Activated T-cell treated with anti-CD3 and anti-CD28 coated beads, Interleukin-2, amount 50 U/mL, for 48 hours (primary cell): Measurements from ENCODE around the gene TCEA2.
"Not testable (repeated sequence)": the region's sequence is repeated elsewhere in the genome, so short reads cannot be mapped to it uniquely, and the experiment has no call there.

ENCODE experiments used
- DNase-seq, 2 experiments: peaks; one replicate each; pipeline ENCODE4 v3.0.0-alpha.2; 2020

TCEA2 gene

DNA sequence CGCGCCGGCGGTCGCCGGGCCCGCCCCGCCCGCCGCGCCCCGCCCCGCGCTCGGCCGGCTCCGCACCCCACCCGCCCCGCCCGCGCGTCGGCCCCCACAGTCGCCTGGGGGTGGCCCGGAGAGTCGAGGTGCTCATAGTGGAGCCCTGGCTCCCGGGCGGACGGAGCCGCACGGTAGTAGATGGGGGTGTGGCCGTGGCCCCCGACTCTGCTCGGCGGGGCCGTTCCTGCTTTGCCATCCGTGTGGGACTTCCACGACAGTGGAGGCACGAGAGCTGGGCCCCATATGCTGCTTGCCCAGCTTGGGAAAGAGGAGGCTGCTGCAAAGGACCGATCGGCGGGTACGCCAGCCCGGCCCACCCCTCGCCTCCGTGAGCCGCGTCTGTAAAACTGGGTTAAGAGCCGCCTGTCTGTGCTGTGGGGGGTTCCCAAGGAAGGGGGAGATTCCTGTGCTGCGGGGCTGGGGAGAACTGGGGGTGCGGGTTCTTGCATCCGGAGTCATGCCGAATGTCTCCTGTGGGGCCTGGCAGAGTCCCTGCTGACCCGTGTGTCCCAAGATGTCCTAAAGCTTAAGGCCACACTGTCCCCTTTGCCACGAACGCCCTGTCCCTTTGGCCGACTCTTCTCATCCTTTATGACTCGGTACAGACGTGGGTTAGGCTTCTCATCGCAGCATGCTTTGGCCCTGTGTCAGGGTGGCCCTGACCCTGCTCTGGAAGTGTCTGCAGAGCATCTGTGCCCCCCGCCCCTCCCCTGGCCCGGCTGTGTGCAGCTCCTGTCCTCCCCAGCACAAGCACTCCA is 17.2 kb downstream of the TCEA2 start, which contains the start of gene OPRL1:
Gene OPRL1, plus strand, starts transcription at position 70 of the 800 bp plus-strand sequence. CDS start 12,639 bp downstream, outside the sequence.
- no peak for DNase-seq

DNA sequence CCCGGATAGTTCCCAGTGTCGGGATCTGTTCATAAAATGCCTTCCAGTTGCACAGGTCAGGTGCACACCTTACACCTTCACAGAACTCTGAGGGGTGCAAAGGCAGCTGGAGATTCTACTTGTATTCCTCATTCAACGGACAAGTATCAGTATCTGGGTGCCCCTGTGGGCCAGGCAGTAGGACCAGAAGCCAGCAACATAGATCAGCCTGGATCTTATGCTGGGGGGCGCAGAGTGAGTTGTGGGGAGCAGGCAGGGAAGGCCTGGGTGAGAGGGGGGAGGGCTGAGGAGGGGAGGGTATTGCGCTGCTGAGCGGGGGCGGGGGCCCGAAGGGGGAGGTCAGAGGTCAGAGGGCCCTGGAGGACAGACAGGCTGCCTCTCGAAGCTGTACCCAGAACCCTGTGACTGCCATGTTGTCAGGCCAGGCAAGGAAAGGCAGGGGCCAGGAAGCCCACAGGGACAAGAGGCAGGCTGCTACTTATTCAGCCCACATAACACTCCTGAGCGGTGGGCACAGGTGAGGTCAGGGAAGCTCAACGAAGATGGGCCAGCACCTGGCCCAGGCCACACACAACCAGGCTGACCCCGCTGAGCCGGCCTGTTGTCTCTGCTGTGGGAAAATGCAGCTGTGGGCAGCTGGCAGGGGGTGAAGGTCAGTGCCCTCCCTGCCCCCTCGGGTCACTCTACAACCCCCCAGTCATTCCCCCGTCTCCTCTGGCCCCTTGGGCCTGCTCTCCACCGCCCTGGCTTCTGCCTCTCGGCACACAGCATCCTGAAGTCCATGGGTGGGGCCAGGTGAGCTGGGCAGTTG is 18.0 kb downstream of the TCEA2 start:
- DNase-seq = no peak

DNA sequence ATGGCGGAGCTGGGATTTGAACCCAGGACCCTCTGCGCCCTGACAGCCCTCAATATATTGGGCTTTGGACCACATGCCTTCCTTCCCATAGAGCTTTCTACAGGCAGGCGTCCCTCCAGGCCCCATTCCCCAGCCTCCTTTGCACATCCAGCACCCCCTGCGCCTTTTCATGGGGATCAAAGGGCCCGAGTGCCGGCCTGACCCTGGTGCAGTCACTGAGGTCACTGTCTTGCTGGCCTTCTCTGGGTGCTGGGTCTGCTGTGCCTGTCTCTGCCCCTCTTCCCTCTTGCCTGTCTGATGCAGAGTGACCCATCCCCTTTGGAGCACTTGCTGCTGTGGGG is 18.6 kb downstream of the TCEA2 start:
- no peak for DNase-seq

DNA sequence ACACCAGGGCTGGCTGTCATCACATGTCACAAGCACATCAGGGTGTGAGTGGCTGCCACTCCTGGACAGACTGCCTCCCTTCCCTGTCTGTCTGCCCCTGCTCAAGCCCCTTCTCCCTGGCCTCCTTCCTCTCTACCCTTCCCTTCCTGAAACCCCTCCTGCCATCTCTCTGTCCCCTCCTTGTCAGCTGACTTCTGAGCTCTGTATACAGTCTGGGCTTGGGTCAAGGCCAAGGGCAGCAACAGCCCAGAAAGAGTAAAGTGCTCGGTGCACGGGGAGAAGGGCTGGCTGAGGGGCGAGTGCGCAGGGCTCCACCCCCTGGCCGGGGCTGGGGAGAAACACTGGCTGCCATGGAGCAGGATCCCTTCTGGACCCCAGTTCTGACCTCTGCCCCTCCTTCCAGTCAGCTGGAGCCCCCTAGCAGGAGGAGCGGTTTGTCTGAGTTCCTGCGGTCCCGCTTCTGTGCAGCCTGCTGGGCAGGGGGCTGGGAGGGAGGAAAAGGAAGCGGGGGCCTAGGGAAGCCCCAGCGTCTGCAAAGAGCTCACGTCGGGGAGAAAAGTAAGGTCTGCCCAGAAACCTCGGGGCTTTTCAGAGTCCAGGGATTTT is 19.2 kb downstream of the TCEA2 start:
- no peak for DNase-seq

DNA sequence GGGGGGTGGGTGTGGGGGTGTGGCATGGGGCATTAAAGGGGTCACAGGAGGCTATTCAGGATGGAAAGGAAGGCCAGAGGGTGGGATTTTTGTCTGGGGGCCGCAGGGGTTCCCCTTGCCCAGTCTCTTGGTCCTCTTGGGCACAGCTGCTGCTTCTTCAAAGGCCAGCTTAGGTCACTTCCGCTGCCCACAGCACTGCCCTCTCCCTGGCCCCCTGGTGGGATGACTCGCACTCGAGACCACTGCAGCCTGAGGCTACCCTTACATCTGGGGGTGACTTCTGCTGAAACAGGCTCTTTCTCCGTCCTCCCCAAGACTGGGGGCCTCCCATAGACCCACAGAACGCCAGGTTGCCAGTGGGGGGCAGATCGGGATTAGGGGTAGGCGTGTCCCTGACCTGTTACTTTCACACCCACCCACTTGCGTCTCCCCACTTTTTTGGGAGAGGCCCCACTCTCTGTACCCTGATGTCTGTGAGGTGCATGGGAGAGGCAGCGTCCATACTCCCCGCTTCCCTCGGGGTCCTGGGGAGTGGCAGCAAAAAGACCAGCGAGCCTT is 19.9 kb downstream of the TCEA2 start:
- no peak for DNase-seq

DNA sequence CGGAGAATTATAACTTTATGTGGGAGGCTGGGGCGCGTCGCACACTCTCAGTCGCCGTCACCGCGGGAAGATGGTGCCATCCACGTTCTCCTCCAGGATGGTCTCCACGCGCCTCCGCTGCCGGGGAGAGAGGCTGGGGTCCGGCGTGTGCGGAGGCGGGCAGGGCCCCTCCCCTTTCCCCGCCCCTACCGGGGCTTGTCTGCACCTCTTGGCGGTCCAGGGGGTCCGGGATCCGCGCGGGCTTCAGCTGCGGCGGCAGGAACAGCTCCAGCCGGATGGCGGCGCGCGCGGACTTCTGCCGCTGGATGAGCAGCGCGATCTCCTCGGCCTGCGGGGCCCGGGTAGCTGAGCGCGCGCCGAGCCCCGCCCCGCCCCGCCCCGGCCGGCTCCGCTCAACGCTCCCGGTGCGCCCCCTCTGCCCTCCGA is 20.4 kb downstream of the TCEA2 start:
- DNase-seq = peak; percentile 78 to 85

DNA sequence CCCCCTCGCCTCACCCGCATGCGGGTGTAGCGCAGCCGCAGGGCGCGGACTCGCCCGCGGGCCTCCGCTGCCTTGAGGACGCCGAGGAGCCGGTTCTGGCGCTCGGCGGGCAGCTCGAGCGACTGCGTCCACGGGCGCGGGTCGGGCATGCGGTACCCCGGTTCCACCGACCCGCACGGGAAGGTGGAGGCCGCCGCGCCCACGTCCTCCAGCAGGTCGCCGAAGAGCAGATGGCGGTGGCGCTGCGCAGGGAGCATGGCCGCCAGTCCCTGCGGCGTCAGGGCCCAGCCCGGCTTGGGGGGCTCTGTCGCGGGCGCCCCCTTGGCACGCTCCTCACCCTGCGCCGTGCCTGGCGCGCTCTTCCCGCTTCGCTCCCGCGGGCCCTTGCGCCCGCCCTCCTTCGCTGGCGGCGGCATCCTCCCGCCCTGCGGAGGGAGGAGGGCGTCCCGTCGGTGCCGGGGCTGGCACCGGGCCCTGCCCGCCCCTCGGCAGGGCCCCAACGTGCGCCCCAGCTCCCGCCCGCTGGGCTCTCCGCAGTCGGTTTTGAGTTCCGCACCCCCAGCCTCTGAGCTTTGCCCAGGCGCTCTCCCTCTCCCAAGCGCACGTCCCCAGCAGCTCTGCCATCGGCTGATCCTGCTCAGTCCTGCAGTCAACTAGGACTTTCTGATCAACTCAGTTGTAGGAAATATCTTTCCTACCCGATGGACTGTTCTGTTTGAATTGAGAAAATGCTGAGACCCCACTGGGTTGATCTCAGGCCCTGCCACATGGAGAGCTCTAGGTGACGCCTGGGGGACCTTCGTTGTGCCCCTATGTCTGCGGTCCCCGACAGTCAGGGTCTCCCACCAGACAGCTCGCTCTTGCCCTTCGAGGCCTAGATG is 21.0 kb downstream of the TCEA2 start, which contains the start of gene LKAAEAR1:
Gene LKAAEAR1, minus strand, starts transcription at position 595 of the 881 bp plus-strand sequence. Its CDS starts 179 bp downstream, at position 416.
- DNase-seq = no peak

DNA sequence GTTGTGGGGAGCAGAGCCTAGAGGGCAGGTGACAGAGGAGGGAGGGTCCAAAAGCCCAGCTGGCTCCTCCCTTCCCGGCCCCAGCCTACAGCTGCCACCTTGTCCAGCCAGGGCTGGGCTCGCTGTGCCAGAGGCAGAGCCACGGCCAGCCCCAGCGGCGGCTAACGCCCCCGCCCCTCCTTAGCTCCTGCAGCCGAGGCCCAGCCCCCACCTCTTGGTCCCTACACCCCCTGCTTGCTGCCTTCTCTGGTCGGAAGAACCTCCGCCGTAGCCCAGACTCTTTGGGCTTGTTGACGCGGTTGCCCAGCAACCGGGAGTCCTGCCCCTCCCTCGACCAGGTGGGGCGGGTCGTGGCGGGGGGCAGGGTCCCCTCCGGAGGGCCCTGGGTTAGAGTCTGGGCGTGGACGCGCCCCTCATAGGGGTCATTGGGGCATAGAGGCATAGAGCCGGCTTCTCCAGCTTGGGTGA is 21.7 kb downstream of the TCEA2 start:
- DNase-seq = no peak

DNA sequence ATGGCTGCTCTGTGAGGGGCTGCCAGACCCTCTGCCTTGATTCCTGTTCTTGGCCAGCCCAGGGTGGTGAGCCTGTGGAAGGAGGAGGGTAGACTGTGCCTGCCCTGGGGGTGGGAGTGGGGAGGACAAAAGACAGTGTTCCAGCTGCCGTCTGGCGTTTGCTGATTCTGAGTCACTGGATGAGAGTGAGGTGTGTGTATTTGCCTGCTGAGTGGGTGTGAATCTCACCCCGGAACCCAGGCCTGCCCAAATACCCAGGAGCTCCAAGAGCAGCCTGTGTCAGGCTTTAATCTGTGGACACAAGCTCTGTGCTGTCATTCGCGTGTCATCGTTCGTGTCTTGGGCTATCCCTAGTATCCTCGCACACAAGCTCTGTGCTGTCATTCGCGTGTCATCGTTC is 23.8 kb downstream of the TCEA2 start:
- no peak for DNase-seq

DNA sequence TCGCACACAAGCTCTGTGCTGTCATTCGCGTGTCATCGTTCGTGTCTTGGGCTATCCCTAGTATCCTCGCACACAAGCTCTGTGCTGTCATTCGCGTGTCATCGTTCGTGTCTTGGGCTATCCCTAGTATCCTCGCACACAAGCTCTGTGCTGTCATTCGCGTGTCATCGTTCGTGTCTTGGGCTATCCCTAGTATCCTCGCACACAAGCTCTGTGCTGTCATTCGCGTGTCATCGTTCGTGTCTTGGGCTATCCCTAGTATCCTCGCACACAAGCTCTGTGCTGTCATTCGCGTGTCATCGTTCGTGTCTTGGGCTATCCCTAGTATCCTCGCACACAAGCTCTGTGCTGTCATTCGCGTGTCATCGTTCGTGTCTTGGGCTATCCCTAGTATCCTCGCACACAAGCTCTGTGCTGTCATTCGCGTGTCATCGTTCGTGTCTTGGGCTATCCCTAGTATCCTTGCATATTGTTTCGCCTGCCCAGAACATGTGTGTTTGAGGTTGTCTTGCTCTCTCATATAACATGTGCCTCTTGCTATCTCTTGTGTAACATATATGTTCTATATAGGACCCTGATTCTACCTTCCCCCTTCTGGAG is 24.3 kb downstream of the TCEA2 start:
- DNase-seq = not testable (repeated sequence)

DNA sequence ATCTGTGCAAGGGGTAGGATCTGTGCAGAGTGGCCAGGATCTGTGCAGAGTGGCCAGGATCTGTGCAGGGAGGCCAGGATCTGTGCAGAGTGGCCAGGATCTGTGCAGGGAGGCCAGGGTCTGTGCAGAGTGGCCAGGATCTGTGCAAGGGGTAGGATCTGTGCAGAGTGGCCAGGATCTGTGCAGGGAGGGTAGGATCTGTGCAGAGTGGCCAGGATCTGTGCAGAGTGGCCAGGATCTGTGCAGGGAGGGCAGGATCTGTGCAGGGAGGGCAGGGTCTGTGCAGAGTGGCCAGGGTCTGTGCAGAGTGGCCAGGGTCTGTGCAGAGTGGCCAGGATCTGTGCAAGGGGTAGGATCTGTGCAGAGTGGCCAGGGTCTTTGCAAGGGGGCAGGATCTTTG is 25.6 kb downstream of the TCEA2 start:
- DNase-seq = not testable (repeated sequence)

DNA sequence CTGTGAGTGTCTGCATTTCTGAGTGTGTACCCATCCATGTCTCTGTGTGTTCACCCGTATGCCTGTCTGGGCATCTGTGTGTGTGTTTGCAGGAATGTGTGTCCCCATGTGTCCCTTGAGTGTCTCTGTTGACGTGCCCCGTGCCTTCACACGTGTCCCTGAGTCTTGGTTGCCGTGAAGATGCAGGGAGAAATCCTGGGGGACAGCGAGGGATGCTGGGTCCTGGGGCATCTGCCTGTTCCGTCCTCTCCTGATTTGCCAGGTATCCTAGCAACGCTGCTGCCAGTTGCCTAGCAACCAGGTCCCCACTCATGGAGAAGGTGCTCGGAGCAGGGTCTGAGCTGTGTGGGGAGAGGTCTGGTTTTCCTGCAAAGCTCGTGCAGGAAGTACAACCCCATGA is 27.2 kb downstream of the TCEA2 start:
- DNase-seq = no peak

DNA sequence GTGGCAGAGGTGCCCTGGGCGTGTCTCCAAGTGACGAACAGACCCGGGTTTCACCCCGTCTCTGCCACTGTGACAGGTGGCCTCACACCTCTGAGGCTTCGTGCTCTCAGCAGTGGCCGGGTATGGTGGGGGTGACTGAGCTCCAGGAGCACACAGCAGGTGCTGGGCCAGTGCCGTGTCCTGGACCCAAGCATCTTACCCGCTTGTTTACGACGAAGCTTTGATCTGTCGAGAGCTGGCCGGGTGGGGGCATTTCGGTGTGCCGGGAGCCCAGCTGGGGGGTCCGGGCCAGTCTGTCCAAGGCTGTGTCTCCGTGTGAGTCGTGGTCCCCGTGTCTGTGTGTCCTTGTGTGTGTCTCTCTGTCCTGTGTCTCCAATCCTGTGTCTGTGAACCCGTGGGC is 28.3 kb downstream of the TCEA2 start:
- DNase-seq = no peak

DNA sequence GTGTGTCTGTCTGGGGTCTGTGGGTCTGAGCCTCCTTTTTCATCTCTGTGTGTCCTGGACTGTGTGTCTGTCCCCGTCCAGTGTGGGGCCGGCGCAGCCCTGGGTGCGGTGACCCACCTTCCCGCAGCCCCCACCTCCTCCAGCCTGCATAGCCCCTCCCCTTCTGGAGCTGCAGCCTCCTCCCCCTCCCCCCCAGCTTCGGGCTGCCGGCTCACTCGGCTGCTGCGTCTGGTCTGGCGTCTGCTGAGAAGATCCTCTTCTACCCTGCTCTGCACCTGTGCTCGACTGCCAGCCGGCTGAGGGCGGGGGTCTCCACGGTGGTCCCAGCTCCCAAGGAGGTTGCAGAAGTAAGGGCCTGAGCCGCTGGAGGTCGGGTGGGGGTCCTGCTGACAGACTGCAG is 28.8 kb downstream of the TCEA2 start:
- no peak for DNase-seq

DNA sequence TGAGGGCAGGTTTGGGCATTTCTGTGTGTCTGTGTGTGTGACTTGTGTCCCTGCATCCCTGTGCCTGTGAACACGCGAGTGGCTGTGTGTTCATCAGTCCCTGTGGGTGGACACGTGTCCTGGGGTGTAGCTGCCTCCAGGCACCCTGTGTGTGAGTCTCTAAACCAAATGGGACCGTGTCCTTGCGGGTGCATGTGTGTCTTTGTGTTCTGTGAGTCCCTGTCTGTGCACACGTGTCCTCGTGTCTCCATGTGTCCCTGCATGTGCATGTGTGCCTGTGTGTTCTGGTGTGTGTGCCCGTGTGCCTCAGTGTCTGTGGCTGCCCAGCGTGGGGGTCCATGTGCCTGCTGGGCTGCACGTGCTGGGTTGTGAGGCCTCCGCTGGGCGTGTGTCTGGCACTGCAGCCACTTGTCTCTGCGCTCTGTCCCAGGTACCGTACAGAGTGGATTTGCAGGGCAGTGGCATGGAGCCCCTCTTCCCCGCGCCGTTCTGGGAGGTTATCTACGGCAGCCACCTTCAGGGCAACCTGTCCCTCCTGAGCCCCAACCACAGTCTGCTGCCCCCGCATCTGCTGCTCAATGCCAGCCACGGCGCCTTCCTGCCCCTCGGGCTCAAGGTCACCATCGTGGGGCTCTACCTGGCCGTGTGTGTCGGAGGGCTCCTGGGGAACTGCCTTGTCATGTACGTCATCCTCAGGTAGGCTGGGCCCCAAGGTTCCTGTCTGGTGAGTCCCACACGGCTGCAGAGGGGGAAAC is 29.4 kb downstream of the TCEA2 start:
- no peak for DNase-seq

DNA sequence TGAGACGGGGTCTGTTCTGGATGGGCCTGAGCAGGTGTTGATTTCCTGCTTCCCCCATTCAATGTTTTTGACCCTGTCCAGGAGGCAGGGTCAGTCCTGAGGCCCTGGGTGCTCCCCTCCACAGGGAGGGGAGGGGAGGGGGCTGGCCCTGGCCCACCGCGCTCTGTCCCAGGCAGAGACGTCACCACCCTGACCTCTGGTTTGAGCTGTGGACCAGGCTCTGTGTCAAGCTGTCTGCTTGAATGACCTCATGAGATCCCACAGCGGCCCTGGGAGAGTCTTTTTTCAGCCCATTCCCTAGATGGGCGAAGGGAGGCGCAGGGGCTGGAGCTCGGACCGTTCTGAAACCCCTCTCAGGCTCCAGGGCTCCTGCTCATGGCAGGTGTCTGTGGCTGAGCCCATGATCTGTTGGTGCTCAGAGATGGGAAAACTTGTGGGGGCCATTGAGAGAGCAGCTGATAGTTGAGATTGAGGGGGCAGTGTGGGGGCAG is 30.1 kb downstream of the TCEA2 start:
- DNase-seq = no peak

DNA sequence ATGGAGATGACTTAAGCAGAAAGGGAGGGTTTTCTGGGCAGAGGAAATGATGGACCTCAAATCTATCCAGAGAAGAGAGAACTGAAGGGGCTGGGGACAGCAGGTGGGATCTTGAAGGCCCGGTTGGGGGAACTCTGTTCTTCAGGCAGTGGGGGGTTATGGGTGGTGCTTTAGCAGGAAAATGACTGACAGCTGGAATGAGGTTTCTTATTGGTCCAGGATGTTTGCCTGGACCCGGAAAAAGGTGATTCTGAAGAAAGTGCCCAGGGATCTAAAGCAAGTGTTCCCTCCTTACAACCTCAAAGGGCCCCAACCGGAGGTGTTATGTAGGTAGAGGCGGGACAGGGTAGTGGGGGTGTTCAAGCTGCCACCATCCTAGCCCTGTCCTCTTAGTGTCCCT is 32.5 kb downstream of the TCEA2 start:
- DNase-seq = no peak

DNA sequence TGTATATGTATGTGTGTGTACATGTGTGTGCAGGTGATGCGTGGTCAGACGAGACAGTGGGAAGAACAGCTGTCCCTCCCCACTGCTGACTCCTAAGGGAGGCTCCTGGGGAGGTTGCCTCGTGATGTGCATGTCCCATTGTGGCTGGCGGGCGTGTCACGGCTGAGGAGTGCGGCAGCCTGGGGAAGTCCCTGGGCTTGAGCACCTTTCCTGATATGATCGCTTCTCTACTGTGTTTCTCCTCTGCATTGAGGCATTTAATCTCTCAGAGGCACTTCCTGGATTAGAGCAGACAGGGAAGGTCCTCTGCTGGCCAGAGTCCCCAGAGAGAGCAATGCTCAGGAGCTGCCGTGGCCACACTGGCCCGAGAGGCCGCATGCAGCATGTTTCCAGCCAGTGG is 32.9 kb downstream of the TCEA2 start:
- no peak for DNase-seq

DNA sequence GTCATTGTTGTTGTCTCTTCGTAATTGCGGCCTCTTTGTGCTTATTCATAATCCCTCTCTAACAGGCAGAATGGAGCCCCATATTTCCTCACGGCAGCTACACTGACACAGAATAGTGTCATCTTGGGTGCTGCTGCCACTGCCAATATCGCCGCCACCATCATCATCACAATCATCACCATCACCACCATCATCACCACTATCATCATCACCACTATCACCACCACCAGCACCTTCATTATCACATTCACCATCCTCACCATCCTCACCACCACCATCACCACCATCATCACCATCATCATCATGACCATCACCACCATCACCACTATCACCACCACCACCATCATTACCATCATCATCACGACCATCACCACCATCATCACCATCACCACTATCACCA is 33.5 kb downstream of the TCEA2 start:
- DNase-seq = no peak

DNA sequence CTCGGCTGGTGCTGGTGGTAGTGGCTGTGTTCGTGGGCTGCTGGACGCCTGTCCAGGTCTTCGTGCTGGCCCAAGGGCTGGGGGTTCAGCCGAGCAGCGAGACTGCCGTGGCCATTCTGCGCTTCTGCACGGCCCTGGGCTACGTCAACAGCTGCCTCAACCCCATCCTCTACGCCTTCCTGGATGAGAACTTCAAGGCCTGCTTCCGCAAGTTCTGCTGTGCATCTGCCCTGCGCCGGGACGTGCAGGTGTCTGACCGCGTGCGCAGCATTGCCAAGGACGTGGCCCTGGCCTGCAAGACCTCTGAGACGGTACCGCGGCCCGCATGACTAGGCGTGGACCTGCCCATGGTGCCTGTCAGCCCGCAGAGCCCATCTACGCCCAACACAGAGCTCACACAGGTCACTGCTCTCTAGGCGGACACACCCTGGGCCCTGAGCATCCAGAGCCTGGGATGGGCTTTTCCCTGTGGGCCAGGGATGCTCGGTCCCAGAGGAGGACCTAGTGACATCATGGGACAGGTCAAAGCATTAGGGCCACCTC is 35.5 kb downstream of the TCEA2 start:
- no peak for DNase-seq
